ENCODE results near the gene SKOR2.
A peak's percentile ranks its signal among the peaks of the same experiment; 100 is the strongest.
"Not testable (repeated sequence)": the region's sequence is repeated elsewhere in the genome, so short reads cannot be mapped to it uniquely, and the experiment has no call there.

Gene SKOR2

GRCh38 chr18:47206945-47207637 lies 44.4 kb downstream of the SKOR2 start:
- no peak for TF ChIP-seq CTCF (conservative IDR thresholded peaks at IDR 0.05)
- no peak overlapping the region for H3K27ac ChIP-seq

- no peak overlapping the region for H3K27ac ChIP-seq
- peak; percentile 93 for TF ChIP-seq CTCF (conservative IDR thresholded peaks at IDR 0.05)
Observed at GRCh38 chr18:47204908-47205522, 46.4 kb downstream of the SKOR2 start.

GRCh38 chr18:47203626-47204464 lies 47.6 kb downstream of the SKOR2 start:
- no peak for TF ChIP-seq CTCF (conservative IDR thresholded peaks at IDR 0.05)

GRCh38 chr18:47195961-47196360 lies 55.5 kb downstream of the SKOR2 start:
- peak overlapping the region; percentile 18; the same call in 1 of the 2 replicates for H3K27ac ChIP-seq

More at GRCh38 chr18:47203626-47204464, 47.6 kb downstream of the SKOR2 start:
- no peak overlapping the region for H3K27ac ChIP-seq

- H3K27ac ChIP-seq = no peak overlapping the region
- TF ChIP-seq CTCF (conservative IDR thresholded peaks at IDR 0.05) = no peak
Observed at GRCh38 chr18:47191961-47192360, 59.5 kb downstream of the SKOR2 start.

- no peak overlapping the region for H3K27ac ChIP-seq
- TF ChIP-seq CTCF (conservative IDR thresholded peaks at IDR 0.05) = no peak
Observed at GRCh38 chr18:47187721-47188120, 63.7 kb downstream of the SKOR2 start.

- H3K27ac ChIP-seq = no peak overlapping the region
- TF ChIP-seq CTCF (conservative IDR thresholded peaks at IDR 0.05) = no peak
Observed at GRCh38 chr18:47184419-47185050, 66.9 kb downstream of the SKOR2 start.

GRCh38 chr18:47182156-47182555 lies 69.3 kb downstream of the SKOR2 start:
- H3K27ac ChIP-seq = not testable (repeated sequence)
